K562 (cell line): Measurements from ENCODE around the gene BAG2. TPM values are rescaled to one million over a fixed set of nuclear protein-coding genes. Genes with fewer than 3 reads are reported as not detected.

Experiments used
- ATAC-seq: fragments of 200-7000 bp; cut with Tn5 transposase; 3 replicates; pipeline ENCODE4 v1.9.1; 2020; ENCODE audit warnings: moderate library complexity
- BruUV-seq: library from RNA; stranded (reverse); fragments of 400-500 nt; replicated peaks from 2 replicates; lab custom pipeline; 2021; lab: Mats Ljungman, UMichigan
- CTCF ChIA-PET: fragments of 300-600 bp; formaldehyde crosslinking; extraction: SDS; loops from one replicate; lab custom pipeline; 2021; ENCODE audit warnings: low intra/inter-chr PET ratio; lab: Yijun Ruan, JAX
- POLR2A ChIA-PET: fragments of 300-600, 350-650 bp; sonication (Branson Sonifier 250); formaldehyde crosslinking; extraction: SDS; loops from one replicate; lab custom pipeline; 2021; ENCODE audit warnings: antibody characterized with exemption, inconsistent platforms; lab: Yijun Ruan, JAX
- DNase-seq, 4 experiments: peaks; one replicate each; pipeline versions ENCODE4 v3.0.0 to v3.0.0-alpha.2; 2011 to 2018; ENCODE audit warnings: low spot score in 3 of 4, mixed read lengths in 3 of 4; ENCODE audit errors: extremely low read depth in 1 of 4
- FAIRE-seq: peaks from 2 replicates; lab custom pipeline; 2011; peaks lifted over from hg19 to GRCh38; lab: Jason Lieb, UNC
- H2AFZ ChIP-seq: 2 replicates; pipeline ENCODE4 v1.6.0; 2011; ENCODE audit warnings: low read depth, low read length, control low read depth, inconsistent platforms
- H3K27ac ChIP-seq: fragments of 200-600 bp; 3 replicates; pipeline ENCODE4 v1.8.0; 2011; ENCODE audit warnings: low read depth, mild to moderate bottlenecking, control low read depth, inconsistent platforms, low read length, moderate library complexity, mixed read lengths; ENCODE audit errors: extremely low read depth
- H3K27me3 ChIP-seq, 2 experiments: fragments of 300-600 bp in 1 of 2; 2 replicates in 1 of 2; 3 replicates in 1 of 2; pipeline versions ENCODE4 v1.6.0 to v1.8.0; 2011; ENCODE audit warnings: inconsistent platforms in 2 of 2, low read length in 2 of 2, mild to moderate bottlenecking in 1 of 2, mixed read lengths in 1 of 2, moderate library complexity in 1 of 2; ENCODE audit not compliant: control insufficient read depth in 2 of 2, insufficient read depth in 2 of 2
- H3K36me3 ChIP-seq: fragments of 300-600 bp; 3 replicates; pipeline ENCODE4 v1.8.0; 2011; ENCODE audit warnings: mild to moderate bottlenecking, low read length, inconsistent platforms; ENCODE audit not compliant: control insufficient read depth, insufficient read depth
- H3K4me1 ChIP-seq, 2 experiments: fragments of 200-600 bp in 1 of 2; replicated peaks in 1 of 2; 2 replicates in 1 of 2; 3 replicates in 1 of 2; pipeline versions ENCODE4 v1.5.1 to v1.8.0; 2011; ENCODE audit warnings: inconsistent platforms in 2 of 2, low read length in 2 of 2, mild to moderate bottlenecking in 1 of 2, mixed read lengths in 1 of 2, moderate library complexity in 1 of 2; ENCODE audit not compliant: control insufficient read depth in 2 of 2, insufficient read depth in 2 of 2
- H3K4me2 ChIP-seq: 2 replicates; pipeline ENCODE4 v1.6.1; 2011; ENCODE audit warnings: low read length, control low read depth, inconsistent platforms, mixed read lengths; ENCODE audit not compliant: insufficient read depth
- H3K4me3 ChIP-seq: fragments of 200-600 bp; sonication (generic), shearing (Covaris generic); 2 replicates; pipeline ENCODE4 v1.5.1; 2016; ENCODE audit warnings: control low read depth, inconsistent platforms
- H3K79me2 ChIP-seq: fragments of 200-600 bp; 3 replicates; pipeline ENCODE4 v1.8.0; 2011; ENCODE audit warnings: low read length, inconsistent platforms; ENCODE audit not compliant: control insufficient read depth, insufficient read depth
- H3K9ac ChIP-seq, 2 experiments: 2 replicates each; pipeline versions ENCODE4 v1.6.0 to v1.6.1; 2011; ENCODE audit warnings: low read depth in 2 of 2, low read length in 2 of 2, control low read depth in 1 of 2, inconsistent platforms in 1 of 2, mild to moderate bottlenecking in 1 of 2, mixed read lengths in 1 of 2; ENCODE audit not compliant: insufficient read depth in 1 of 2
- H3K9me1 ChIP-seq: one replicate; pipeline ENCODE4 v1.6.0; 2011; ENCODE audit warnings: inconsistent platforms, mild to moderate bottlenecking, low read length, moderate library complexity; ENCODE audit not compliant: control insufficient read depth, insufficient read depth
- H3K9me3 ChIP-seq: replicated peaks from 2 replicates; pipeline ENCODE4 v1.5.1; 2011; ENCODE audit warnings: low read depth, low read length, inconsistent platforms; ENCODE audit not compliant: control insufficient read depth, insufficient read depth
- H4K20me1 ChIP-seq: replicated peaks from 2 replicates; pipeline ENCODE4 v1.6.1; 2011; ENCODE audit warnings: low read length, inconsistent platforms, mixed read lengths; ENCODE audit not compliant: control insufficient read depth, insufficient read depth
- ASH1L ChIP-seq: fragments of 450-650 bp; IDR thresholded peaks from 2 replicates; pipeline ENCODE4 v1.6.1; 2018; ENCODE audit warnings: borderline replicate concordance, mild to moderate bottlenecking, low read depth; ENCODE audit not compliant: partially characterized antibody
- CEBPB ChIP-seq: fragments of 450-650 bp; IDR thresholded peaks from 2 replicates; pipeline ENCODE4 v1.6.1; 2016; ENCODE audit warnings: missing genetic modification characterization, missing compliant biosample characterization
- CHD2 ChIP-seq: IDR thresholded peaks from 2 replicates; pipeline ENCODE4 v1.6.1; 2011; ENCODE audit warnings: low read depth, low read length
- CREB3L1 ChIP-seq: fragments of 450-650 bp; IDR thresholded peaks from 2 replicates; pipeline ENCODE4 v1.6.1; 2014; ENCODE audit warnings: low read depth, mild to moderate bottlenecking, moderate library complexity, borderline replicate concordance
- E2F1 ChIP-seq: sonication (generic); formaldehyde crosslinking; IDR thresholded peaks from 2 replicates; pipeline ENCODE4 v1.8.1; 2023; ENCODE audit warnings: mild to moderate bottlenecking, missing genetic modification reagents, moderate library complexity
- ETV6 ChIP-seq, 3 experiments: fragments of 150-350 bp in 1 of 3; sonication (generic) in 1 of 3; formaldehyde crosslinking in 1 of 3; IDR thresholded peaks; 2 replicates each; pipeline versions ENCODE4 v1.6.1 to v1.8.0; 2014 to 2022; ENCODE audit warnings: borderline replicate concordance in 2 of 3, low read depth in 2 of 3, antibody characterized with exemption in 1 of 3, low read length in 1 of 3, mild to moderate bottlenecking in 1 of 3, missing genetic modification reagents in 1 of 3
- GATAD2B ChIP-seq: fragments of 450-650 bp; IDR thresholded peaks from 2 replicates; pipeline ENCODE4 v1.6.1; 2017; ENCODE audit warnings: mild to moderate bottlenecking, borderline replicate concordance
- HES1 ChIP-seq: fragments of 450-650 bp; IDR thresholded peaks from 2 replicates; pipeline ENCODE4 v1.6.1; 2016; ENCODE audit warnings: low read depth, mild to moderate bottlenecking, moderate library complexity
- MAFF ChIP-seq: IDR thresholded peaks from 2 replicates; pipeline ENCODE4 v1.6.1; 2012; ENCODE audit warnings: low read length, improper control_type of control experiment
- POLR2G ChIP-seq: fragments of 200-400 bp; formaldehyde crosslinking; IDR thresholded peaks from 2 replicates; pipeline ENCODE4 v1.6.1; 2017; ENCODE audit warnings: low read depth, mild to moderate bottlenecking, antibody characterized with exemption, low read length, moderate library complexity
- ZBTB7A ChIP-seq: IDR thresholded peaks from 2 replicates; pipeline ENCODE4 v1.6.1; 2011; ENCODE audit warnings: low read depth, mild to moderate bottlenecking, low read length, moderate library complexity, borderline replicate concordance; ENCODE audit not compliant: control insufficient read depth
- ZNF785 ChIP-seq: fragments of 250-450 bp; sonication (Bioruptor Pico); IDR thresholded peaks from 2 replicates; pipeline ENCODE4 v1.4.0; 2020; ENCODE audit warnings: mild to moderate bottlenecking
- WGBS: fragments of 100-300 bp; shearing (Covaris generic); methylation state at CpG from one replicate; pipeline ENCODE4 v1.1.6; 2016; ENCODE audit warnings: low coverage, mixed read lengths; ENCODE audit not compliant: insufficient coverage; ENCODE audit errors: missing lambda C conversion rate; 5-methylcytosine and 5-hydroxymethylcytosine counted together
- in situ Hi-C: fragments of 300-500 bp; cut with MboI; formaldehyde crosslinking; loops from 4 replicates; pipeline ENCODE4 v1.15.0; 2018; ENCODE audit warnings: inconsistent platforms, mixed read lengths
- intact Hi-C: fragments of 100-400 bp; cut with micrococcal nuclease; formaldehyde crosslinking; loops from 2 replicates; pipeline ENCODE4 v1.14.2; 2022
- polyA plus RNA-seq, 8 experiments: library from polyadenylated mRNA; depleted of rRNA in 4 of 8; stranded (reverse) in 5 of 8; unstranded in 3 of 8; fragments of >200 nt; fragmentation: Nextera tagmentation in 2 of 8; fragmentation: Illumina TruSeq in 1 of 8; extraction: Ambion mirVana in 2 of 8; extraction: Trizol in 1 of 8; gene quantifications; 2 replicates each; pipeline versions ENCODE4 v1.2.1 to v1.2.3, GENCODE V29; 2011 to 2014; ENCODE audit warnings: inconsistent platforms in 1 of 8, missing spikeins in 1 of 8
- total RNA-seq, 7 experiments: library from RNA; depleted of rRNA in 6 of 7; stranded (reverse); fragments of >200 nt in 6 of 7; fragmentation: Illumina TruSeq in 2 of 7; extraction: Trizol in 2 of 7; gene quantifications; 2 replicates each; pipeline versions ENCODE4 v1.2.1 to v1.2.3, GENCODE V29; 2011 to 2021; ENCODE audit warnings: low replicate concordance in 1 of 7

The BAG2 gene
- total and polyA plus RNA-seq, 9 of the 15 experiments (the other 6 are each of a cell fraction or from before 2014, with no cell fraction given), result 12.8 to 20.7 (median 17.6) TPM

- FAIRE-seq (peak; percentile 6), DNase-seq (no peak), ATAC-seq (no peak)
- CTCF ChIA-PET, result no interaction called here
- BruUV-seq, result no TSS peak
- H3K9me3 ChIP-seq, result peaks cover 6% of the 10 kb centered on the region
- H3K27me3 ChIP-seq, result no peaks in the 10 kb centered on the region
- H4K20me1 ChIP-seq, result no peaks in the 10 kb centered on the region
- no peak overlapping the region for H3K4me2 ChIP-seq
- H3K79me2 ChIP-seq, result no peaks in the 10 kb centered on the region
- H3K9ac ChIP-seq, result no peak overlapping the region
- H3K9me1 ChIP-seq, result no peaks in the 10 kb centered on the region
- POLR2A ChIA-PET, result interaction anchor here (1.2 kb wide), 1 partner anchor 10 kb away, joined by 6 read pairs; the partner anchor contains the start of gene BAG2
- 100% methylated on average over 2 of the region's 2 CpGs for WGBS
- TF ChIP-seq CREB3L1 (no peak), ZNF785 (CRISPR knock-in tag) (no peak), ZBTB7A (no peak)
- H2AFZ ChIP-seq, result no peak overlapping the region
- no peak overlapping the region for H3K4me3 ChIP-seq
- in situ Hi-C loops (no loop called here), intact Hi-C loops (no loop called here)
- no peak overlapping the region for H3K27ac ChIP-seq
- peaks cover 65% of the 10 kb centered on the region for H3K36me3 ChIP-seq
- no peaks in the 10 kb centered on the region for H3K4me1 ChIP-seq
Observed at GRCh38 chr6:57162028-57162427, 10.1 kb upstream of the BAG2 start.

- Histone ChIP-seq H3K9me1 (no peaks in the 10 kb centered on the region), H3K79me2 (no peaks in the 10 kb centered on the region), H3K4me3 (no peak overlapping the region), H2AFZ (no peak overlapping the region), H3K27ac (no peak overlapping the region), H3K9ac (no peak overlapping the region), H3K36me3 (peaks cover 66% of the 10 kb centered on the region), H3K4me1 (no peaks in the 10 kb centered on the region), H4K20me1 (no peaks in the 10 kb centered on the region), H3K9me3 (peaks cover 6% of the 10 kb centered on the region), H3K27me3 (no peaks in the 10 kb centered on the region), H3K4me2 (no peak overlapping the region)
- in situ Hi-C loops (no loop called here), intact Hi-C loops (no loop called here)
- BruUV-seq, result no TSS peak
- DNase-seq (no peak), FAIRE-seq (no peak), ATAC-seq (no peak)
- CTCF ChIA-PET, result no interaction called here
- no peak for TF ChIP-seq CHD2
- TF ChIP-seq ETV6 (IDR thresholded peaks at IDR 0.05; ENCODE audit: borderline replicate concordance in 1 of 2, low read depth in 2 of 2, low read length in 1 of 2), result no peak
- TF ChIP-seq ETV6 (CRISPR knock-in tag; IDR thresholded peaks at IDR 0.05; ENCODE audit: borderline replicate concordance), result no peak
- no peak for TF ChIP-seq E2F1 (CRISPR knock-in tag)
- TF ChIP-seq MAFF, result no peak
- TF ChIP-seq GATAD2B, result no peak
- TF ChIP-seq ASH1L, result no peak
- TF ChIP-seq HES1, result no peak
- no peak for TF ChIP-seq POLR2G
- no peak for TF ChIP-seq CEBPB (tag)
- 96% methylated on average over 3 of the region's 3 CpGs for WGBS
- POLR2A ChIA-PET, result interaction anchor here (1.2 kb wide), 1 partner anchor 9 kb away, joined by 6 read pairs; the partner anchor contains the start of gene BAG2
Observed at GRCh38 chr6:57162516-57162915, 9.6 kb upstream of the BAG2 start.
